ENCODE measurements around the gene TOMM20.

- no peak for TF ChIP-seq CTCF (IDR thresholded peaks at IDR 0.05; ENCODE audit: insufficient read depth, low read length, poor library complexity, severe bottlenecking)
- no peak for TF ChIP-seq EZH2phosphoT487 (conservative IDR thresholded peaks at IDR 0.05; ENCODE audit: low read length)
Observed at GRCh38 chr1:235129774-235130570, 1.3 kb upstream of the TOMM20 start.
